ENCODE measurements around the gene NUDT22. TPM values are rescaled to one million over a fixed set of nuclear protein-coding genes. Genes with fewer than 3 reads are reported as not detected.
A peak's percentile ranks its signal among the peaks of the same experiment; 100 is the strongest.

NUDT22 gene
- total RNA-seq, 1 donor from 2014 or later = 45.0 TPM

DNA sequence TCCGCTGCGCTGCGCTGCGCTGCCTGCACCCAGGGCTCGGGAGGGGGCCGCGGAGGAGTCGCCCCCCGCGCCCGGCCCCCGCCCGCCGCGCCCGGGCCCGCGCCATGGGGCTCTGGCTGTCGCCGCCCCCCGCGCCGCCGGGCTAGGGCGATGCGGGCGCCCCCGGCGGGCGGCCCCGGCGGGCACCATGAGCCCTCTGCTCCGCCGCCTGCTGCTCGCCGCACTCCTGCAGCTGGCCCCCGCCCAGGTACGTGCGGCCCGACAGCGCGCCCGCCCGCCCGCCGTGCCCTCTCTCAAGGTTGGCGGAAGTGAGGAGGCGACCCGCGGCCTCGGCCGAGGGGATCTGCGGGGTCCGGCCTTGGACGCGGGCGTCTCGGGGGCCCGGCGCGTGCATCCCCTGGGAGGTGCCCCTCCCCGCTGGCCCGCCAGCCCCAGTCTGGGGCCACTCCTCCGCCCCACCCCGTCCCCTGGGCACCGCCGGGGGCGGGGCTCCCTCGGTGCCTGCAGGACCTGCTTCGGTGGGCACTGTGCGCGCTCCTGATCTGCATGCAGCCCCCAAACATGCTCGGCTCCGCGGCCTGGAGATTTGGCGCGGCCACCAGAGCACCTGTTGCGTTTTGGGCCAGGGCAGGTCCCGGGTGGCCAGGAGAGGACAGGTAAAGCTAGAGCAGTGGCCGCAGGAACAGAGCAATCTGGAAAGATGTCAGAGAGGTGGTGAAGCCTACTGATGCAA lies 8.7 kb downstream of the NUDT22 start:
- DNase-seq = no peak
- H3K4me3 ChIP-seq = peak overlapping the region; percentile 76
- peak overlapping the region; percentile 75 for H3K27ac ChIP-seq
- H3K9me3 ChIP-seq = no peaks in the 10 kb centered on the region
- no peaks in the 10 kb centered on the region for H3K27me3 ChIP-seq (ENCODE audit: low read depth)
- TF ChIP-seq CTCF (IDR thresholded peaks at IDR 0.05) = no peak
- intact Hi-C loops (cut with DNase I) = no loop called here
- peaks cover 23% of the 10 kb centered on the region for H3K36me3 ChIP-seq
- ATAC-seq = peak; percentile 41 to 44
- H3K4me1 ChIP-seq = peaks cover 69% of the 10 kb centered on the region

DNA sequence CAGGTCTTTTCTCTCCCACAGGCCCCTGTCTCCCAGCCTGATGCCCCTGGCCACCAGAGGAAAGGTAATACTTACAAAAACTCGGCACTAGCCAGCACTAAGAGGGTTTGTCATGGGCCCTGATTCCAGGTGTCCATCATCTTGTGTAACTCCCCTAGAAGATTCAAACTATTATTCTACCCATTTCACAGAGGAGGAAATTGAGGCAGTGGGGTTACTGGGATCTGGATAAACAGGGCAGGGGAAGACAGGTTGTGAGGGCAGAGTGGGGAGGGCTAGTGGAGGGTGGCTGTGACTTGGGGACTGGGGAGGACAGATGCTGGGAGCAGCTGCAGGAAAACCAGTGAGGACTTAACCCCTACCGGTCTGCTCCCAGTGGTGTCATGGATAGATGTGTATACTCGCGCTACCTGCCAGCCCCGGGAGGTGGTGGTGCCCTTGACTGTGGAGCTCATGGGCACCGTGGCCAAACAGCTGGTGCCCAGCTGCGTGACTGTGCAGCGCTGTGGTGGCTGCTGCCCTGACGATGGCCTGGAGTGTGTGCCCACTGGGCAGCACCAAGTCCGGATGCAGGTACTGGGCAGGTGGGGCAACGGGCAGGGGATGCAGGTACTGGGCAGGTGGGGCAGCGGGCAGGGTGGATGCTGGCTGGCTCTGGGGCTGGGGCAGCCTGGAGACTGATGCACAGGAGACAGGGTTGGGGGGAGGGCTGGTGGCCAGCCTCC lies 9.5 kb downstream of the NUDT22 start:
- Histone ChIP-seq H3K27me3 (ENCODE audit: low read depth) (no peaks in the 10 kb centered on the region), H3K9me3 (no peaks in the 10 kb centered on the region), H3K36me3 (peaks cover 23% of the 10 kb centered on the region), H3K4me3 (peak overlapping the region; percentile 76), H3K27ac (peak overlapping the region; percentile 75), H3K4me1 (peaks cover 73% of the 10 kb centered on the region)
- ATAC-seq (no peak), DNase-seq (no peak)
- no peak for TF ChIP-seq CTCF (IDR thresholded peaks at IDR 0.05)
- intact Hi-C loops (cut with DNase I) = no loop called here

DNA sequence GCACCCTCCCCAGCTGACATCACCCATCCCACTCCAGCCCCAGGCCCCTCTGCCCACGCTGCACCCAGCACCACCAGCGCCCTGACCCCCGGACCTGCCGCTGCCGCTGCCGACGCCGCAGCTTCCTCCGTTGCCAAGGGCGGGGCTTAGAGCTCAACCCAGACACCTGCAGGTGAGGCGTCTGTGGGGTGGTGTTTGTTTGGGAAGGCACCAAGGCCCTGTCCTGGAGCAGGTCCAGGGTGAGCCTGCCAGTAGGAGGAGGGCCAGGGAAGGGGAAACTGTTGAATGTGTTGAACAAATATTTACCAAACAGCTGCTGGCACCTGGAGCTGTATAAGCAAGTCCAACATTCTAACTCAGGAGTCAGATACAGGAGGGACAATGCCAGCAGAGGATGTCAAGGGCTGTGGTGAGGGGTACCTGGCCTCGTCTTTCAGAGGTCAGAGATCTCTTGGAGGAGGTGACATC lies 11.4 kb downstream of the NUDT22 start:
- Histone ChIP-seq H3K4me1 (peaks cover 64% of the 10 kb centered on the region), H3K36me3 (peaks cover 23% of the 10 kb centered on the region), H3K27ac (peak overlapping the region; percentile 99), H3K4me3 (peak overlapping the region; percentile 14), H3K27me3 (ENCODE audit: low read depth) (no peaks in the 10 kb centered on the region), H3K9me3 (no peaks in the 10 kb centered on the region)
- no peak for TF ChIP-seq CTCF (IDR thresholded peaks at IDR 0.05)
- peak; percentile 88 for DNase-seq
- intact Hi-C loops (cut with DNase I) = no loop called here
- ATAC-seq = peak in 1 of 2 donors; percentile 2

- no peak for DNase-seq
- peaks cover 64% of the 10 kb centered on the region for H3K4me1 ChIP-seq
Measured at GRCh38 chr11:64238076-64238475, 12.0 kb downstream of the NUDT22 start.

DNA sequence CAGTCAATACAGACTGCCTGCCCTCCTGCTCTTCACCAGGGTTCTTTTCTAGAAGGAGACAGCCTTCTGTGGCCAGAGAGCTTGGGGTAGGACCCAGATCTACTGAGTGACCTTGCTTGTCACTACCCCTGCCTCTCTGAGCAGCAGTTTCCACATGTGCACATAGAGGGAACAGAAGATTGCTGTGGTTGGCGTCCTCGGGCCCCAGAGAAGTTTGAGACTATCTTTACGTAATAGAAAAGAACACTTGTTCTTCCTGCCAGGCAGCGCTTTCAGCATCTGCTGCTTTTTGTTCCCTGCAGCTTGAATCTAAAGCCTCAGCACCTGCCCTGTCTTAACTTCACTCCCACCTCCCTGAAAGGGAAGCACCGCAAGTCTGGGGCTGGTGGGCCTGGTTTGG lies 12.9 kb downstream of the NUDT22 start:
- intact Hi-C loops (cut with DNase I) = no loop called here
- H3K27ac ChIP-seq = peak overlapping the region; percentile 99
- H3K4me1 ChIP-seq = peaks cover 56% of the 10 kb centered on the region

More at GRCh38 chr11:64238076-64238475, 12.0 kb downstream of the NUDT22 start:
- Histone ChIP-seq H3K9me3 (no peaks in the 10 kb centered on the region), H3K27ac (peak overlapping the region; percentile 99), H3K4me3 (no peak overlapping the region), H3K27me3 (ENCODE audit: low read depth) (no peaks in the 10 kb centered on the region), H3K36me3 (peaks cover 24% of the 10 kb centered on the region)
- no peak for ATAC-seq
- intact Hi-C loops (cut with DNase I) = no loop called here
- TF ChIP-seq CTCF (IDR thresholded peaks at IDR 0.05) = no peak

More for the DNA sequence above, 12.9 kb downstream of the NUDT22 start:
- ATAC-seq (no peak), DNase-seq (no peak)
- H3K36me3 ChIP-seq = peaks cover 33% of the 10 kb centered on the region
- H3K27me3 ChIP-seq (ENCODE audit: low read depth) = no peaks in the 10 kb centered on the region
- TF ChIP-seq CTCF (IDR thresholded peaks at IDR 0.05) = no peak
- no peak overlapping the region for H3K4me3 ChIP-seq
- H3K9me3 ChIP-seq = no peaks in the 10 kb centered on the region
